NCI-H2029 (cell line): ENCODE data around the gene CD300LF.
A peak's percentile ranks its signal among the peaks of the same experiment; 100 is the strongest.

Source experiments
- DNase-seq: peaks from one replicate; lab custom pipeline; 2025; lab: John Stamatoyannopoulos, UW

The CD300LF gene

GRCh38 chr17:74686761-74687160 lies 26.0 kb downstream of the CD300LF start:
- DNase-seq: no peak

GRCh38 chr17:74682471-74683190 lies 30.1 kb downstream of the CD300LF start:
- DNase-seq: no peak

GRCh38 chr17:74682028-74682427 lies 30.7 kb downstream of the CD300LF start:
- no peak for DNase-seq

GRCh38 chr17:74680941-74681340 lies 31.8 kb downstream of the CD300LF start:
- no peak for DNase-seq

- no peak for DNase-seq
Measured at GRCh38 chr17:74680213-74680612, 32.5 kb downstream of the CD300LF start.

GRCh38 chr17:74679374-74679773 lies 33.3 kb downstream of the CD300LF start:
- DNase-seq: no peak

GRCh38 chr17:74678541-74678940 lies 34.2 kb downstream of the CD300LF start:
- DNase-seq: no peak

GRCh38 chr17:74677558-74678466 lies 34.9 kb downstream of the CD300LF start:
- DNase-seq: peak; percentile 66

- no peak for DNase-seq
Measured at GRCh38 chr17:74671031-74671771, 41.5 kb downstream of the CD300LF start.

GRCh38 chr17:74670329-74670728 lies 42.4 kb downstream of the CD300LF start:
- DNase-seq: no peak

GRCh38 chr17:74663561-74663960 lies 49.2 kb downstream of the CD300LF start:
- DNase-seq: no peak

- no peak for DNase-seq
Measured at GRCh38 chr17:74659889-74660288, 52.8 kb downstream of the CD300LF start.

GRCh38 chr17:74658620-74659019 lies 54.1 kb downstream of the CD300LF start:
- DNase-seq: no peak

GRCh38 chr17:74654742-74655141 lies 58.0 kb downstream of the CD300LF start:
- DNase-seq: no peak

- DNase-seq: no peak
Measured at GRCh38 chr17:74652020-74652419, 60.7 kb downstream of the CD300LF start.

- DNase-seq: no peak
Measured at GRCh38 chr17:74649909-74650308, 62.8 kb downstream of the CD300LF start.

GRCh38 chr17:74647871-74648672 lies 64.7 kb downstream of the CD300LF start:
- DNase-seq: no peak

- DNase-seq: no peak
Measured at GRCh38 chr17:74646231-74646630, 66.5 kb downstream of the CD300LF start.

GRCh38 chr17:74645010-74645409 lies 67.7 kb downstream of the CD300LF start:
- DNase-seq: no peak

GRCh38 chr17:74644419-74644818 lies 68.3 kb downstream of the CD300LF start:
- no peak for DNase-seq
